GM10266 (cell line): ENCODE results near the gene SRPK2.

Experiments used
- DNase-seq: peaks from one replicate; pipeline ENCODE4 v3.0.0; 2012; ENCODE audit errors: extremely low spot score
- CTCF ChIP-seq: IDR thresholded peaks from 2 replicates; pipeline ENCODE4 v1.5.1; 2012; ENCODE audit warnings: mild to moderate bottlenecking, low read depth; ENCODE audit not compliant: control insufficient read depth, insufficient read depth; ENCODE audit errors: missing control alignments

Gene SRPK2

DNA sequence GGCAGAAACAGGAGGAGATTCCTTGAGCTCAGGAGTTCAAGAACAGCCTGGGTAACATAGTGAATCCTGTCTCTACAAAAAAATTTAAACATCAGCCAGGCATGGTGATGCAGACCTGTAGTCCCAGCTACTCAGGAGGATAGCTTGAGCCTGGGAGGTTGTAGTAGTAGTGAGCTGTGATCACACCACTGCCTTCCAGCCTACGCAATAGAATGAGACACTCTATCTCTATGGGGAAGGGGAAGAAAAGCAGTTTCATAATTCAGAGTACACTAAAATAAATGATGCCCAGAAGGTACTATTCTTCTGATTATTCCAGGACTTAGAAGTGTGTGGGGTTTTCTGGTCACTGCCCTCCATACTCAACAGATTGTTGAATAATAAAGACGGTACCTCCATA lies 197.4 kb downstream of the SRPK2 start:
- no peak for DNase-seq

GRCh38 chr7:105189859-105190492 lies 198.7 kb downstream of the SRPK2 start:
- DNase-seq = no peak
- TF ChIP-seq CTCF = no peak

More for the DNA sequence above, 197.4 kb downstream of the SRPK2 start:
- no peak for TF ChIP-seq CTCF

DNA sequence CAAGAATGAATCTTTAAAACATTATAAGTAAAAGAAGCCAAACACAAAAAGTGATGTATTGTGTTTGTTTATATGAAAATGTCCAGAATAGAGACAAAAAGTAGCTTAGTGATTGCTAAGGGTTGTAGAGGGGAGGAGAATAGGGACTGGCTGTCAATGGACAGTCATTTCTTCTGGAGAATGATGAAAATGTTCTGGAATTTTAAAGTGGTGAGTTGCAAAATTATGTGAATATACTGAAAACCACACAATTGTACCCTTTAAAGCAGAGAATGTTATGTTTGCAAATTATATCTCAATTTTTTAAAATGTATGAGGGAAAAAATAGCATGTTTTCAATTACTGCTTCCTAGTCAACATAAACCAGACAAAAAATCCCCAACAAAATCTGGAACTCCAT lies 200.5 kb downstream of the SRPK2 start:
- TF ChIP-seq CTCF = no peak
- DNase-seq = no peak

GRCh38 chr7:105187302-105188169 lies 201.2 kb downstream of the SRPK2 start:
- peak; percentile 16 for DNase-seq
- TF ChIP-seq CTCF = no peak

DNA sequence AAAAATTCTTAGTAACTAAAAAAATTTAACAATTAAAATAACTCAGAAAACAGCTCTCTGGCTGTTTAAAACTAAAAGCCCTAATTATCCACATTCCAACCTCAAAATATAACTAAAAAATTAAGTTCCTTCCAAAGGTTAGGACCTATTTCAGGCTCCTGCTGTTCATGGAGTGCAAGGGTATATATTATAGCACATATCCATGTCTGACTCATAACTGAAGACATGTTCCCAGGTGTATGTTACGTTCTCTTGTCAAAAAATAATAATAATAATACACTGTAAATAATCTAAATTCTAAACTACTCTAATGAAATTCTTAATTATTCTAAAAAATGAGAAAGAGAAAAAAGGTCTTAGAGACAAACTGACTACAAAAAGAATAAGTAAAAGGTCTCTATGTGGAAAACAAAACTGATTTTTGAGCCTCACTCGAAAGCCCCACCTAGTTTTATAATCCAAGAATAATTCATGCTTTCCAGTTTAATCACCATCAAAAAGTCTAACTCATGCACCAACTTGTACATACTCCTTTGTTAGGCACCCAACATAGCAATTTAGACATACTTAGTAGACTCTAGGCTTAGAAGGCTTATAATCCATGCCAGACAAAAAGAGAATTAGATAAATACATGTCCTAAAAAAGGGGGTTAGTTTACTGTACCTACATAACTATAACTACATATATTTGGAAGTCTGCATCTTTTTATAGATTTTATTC lies 203.3 kb downstream of the SRPK2 start:
- no peak for DNase-seq
- no peak for TF ChIP-seq CTCF

GRCh38 chr7:105180002-105180401 lies 208.7 kb downstream of the SRPK2 start:
- no peak for TF ChIP-seq CTCF
- no peak for DNase-seq
